Bronchial smooth muscle cell (primary cell): ENCODE results near the gene PFN4. TPM values are rescaled to one million over a fixed set of nuclear protein-coding genes. Genes with fewer than 3 reads are reported as not detected.

Experiments used
- total RNA-seq: library from RNA; depleted of rRNA; stranded (reverse); fragments of >200 nt; gene quantifications from 2 replicates; pipeline ENCODE4 v1.2.1, GENCODE V29; 2014

The PFN4 gene, protein sequence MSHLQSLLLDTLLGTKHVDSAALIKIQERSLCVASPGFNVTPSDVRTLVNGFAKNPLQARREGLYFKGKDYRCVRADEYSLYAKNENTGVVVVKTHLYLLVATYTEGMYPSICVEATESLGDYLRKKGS
- total RNA-seq = 0.43 and 0.63 TPM in 2 replicates

DNA sequence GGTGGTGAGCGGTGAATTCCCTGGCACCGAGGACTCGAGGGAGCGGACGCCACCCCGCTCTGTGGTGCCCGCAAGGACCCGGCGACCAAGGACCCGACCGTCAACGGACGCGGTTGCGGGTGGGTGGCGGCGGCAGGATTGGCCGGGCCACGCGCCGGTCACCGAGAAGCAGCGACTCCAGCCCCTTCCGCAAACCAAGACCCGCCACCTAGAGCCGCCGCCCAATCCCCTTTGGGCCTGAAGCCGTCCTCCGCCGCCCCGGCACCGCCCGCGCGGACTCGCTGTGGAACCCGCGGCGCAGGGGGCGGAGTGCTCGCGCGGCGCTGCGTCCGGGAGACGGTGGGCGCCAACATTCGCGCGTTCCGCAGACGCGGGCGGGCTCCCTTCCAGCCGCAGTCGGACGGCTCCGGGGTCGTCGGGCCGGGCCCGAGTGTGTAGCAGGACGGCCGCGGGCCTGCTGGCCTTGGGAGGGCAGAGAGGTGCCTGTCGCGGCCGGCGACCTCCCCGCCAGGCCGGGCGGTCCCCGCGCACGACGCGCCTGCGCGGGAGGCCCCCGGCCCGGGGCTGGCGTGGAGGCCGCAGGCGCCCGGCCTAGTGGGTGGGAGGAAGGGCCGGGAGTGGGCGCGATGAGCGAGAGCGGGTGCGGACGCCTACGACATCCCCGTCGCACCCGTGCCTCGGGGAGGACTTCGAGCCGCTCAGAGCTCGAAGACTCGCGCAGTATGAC lies at the start of gene PFN4, which contains the start of gene FAM228B:
PFN4 (minus strand) TSS at position 140 of the 727 bp plus-strand sequence. CDS start 799 bp downstream, outside the sequence.
FAM228B (plus strand) TSS at position 275 of the 727 bp plus-strand sequence. CDS start 893 bp downstream, outside the sequence.

DNA sequence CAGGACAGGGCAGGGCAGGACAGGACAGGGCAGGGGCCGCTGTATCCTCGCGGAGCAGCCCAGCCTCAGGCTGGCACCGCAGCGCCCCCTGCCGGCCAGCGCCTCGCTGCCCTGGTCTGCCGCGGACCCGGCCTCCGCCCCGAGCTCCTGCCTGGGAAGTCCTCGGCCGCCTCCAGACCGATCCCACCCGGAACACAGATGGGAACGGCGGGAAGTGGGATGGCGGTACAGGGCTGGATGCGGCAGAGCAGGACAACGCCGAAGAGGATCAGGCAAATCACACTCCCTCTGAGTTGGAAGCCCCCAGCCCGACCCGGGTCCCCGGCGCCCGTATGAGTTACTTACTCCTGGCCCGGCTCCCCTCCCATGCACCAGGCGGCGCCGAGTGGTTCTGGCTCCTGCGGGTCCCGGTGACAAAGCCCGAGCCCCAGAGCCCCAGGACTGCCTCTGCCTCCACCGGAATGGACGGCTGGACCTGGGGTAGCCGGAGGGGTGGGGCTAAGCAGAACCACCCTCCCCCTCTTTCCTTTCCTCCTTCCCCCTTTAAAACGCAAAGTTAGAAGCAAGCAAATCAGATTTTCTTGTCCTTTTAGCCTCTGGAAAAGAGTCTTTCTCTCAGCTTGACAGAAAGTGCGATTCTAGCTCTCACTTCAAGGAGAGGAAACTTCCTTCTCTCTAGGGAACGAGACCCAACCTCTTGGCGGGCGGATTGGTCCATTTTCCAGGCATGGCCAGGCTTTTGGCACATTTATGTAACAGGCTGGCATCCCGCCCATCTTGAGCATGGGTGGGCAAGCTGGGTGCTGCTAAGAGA lies 38.5 kb downstream of the PFN4 start, which contains the start of gene TP53I3:
TP53I3 (minus strand) TSS at position 449 of the 814 bp plus-strand sequence. CDS start 508 bp downstream, outside the sequence.

DNA sequence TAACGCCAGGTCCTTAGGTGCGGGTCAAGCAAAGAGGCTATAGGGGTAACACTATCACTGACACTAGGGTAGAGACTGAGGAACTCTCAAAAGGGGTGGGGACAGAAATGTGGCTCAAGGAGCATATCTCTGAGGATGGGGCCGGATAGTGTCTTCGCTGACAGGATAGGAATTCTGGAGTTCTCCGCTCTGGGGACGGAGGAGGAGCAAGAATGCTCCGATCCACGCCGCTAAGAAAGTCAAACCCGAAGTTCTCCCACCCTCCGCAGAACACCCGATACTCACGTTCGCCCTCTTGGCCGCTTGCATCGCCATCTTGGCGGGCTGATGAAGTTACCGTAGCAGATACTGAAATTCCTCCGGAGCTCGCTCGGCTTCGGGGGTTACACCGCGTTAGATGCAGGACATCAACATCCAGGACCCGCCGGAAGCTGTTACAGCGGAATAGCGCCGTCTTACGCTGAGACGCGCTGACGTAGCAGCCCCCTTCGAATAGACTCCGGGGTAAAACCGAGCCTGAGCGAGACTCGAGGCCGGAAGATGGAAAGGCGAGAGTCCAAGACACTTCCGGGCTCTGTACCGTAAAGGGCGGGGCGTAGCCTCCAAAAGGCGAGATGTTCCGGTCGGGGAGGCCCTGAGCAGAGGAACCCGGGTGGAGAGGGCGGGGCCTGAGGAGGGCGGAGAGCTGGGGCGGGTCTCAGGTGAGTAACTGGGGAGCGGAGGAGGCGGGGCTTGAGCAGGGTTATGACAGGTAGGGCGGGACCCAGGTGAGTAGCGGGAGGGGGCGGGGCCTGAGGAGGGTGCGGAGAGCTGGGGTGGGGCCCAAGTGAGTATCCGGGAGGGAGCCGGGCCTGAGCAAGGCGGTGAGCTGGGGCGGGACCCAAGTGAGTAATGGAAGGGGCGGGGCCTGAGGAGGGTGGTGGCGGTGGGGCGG lies 47.0 kb downstream of the PFN4 start, which contains the start of gene SF3B6:
SF3B6 (minus strand) TSS at position 412 of the 934 bp plus-strand sequence; CDS start at position 315, 97 bp downstream.

Other genes with a start within 250 kb of the PFN4 start
- 7.1 and 9.1 TPM in 2 replicates for gene ATAD2B, start 196.2 kb downstream of the PFN4 start, total RNA-seq
- 8.8 and 9.3 TPM in 2 replicates for gene UBXN2A, start 182.9 kb downstream of the PFN4 start, total RNA-seq
- gene MFSD2B, start 113.2 kb downstream of the PFN4 start, total RNA-seq = under 0.01 and 0.17 TPM in 2 replicates
- 6.9 and 7.3 TPM in 2 replicates for gene WDCP, start 75.9 kb downstream of the PFN4 start, total RNA-seq
- gene FKBP1B, start 73.6 kb downstream of the PFN4 start, total RNA-seq = 10.3 and 16.1 TPM in 2 replicates
- gene SF3B6, start 47.0 kb downstream of the PFN4 start, total RNA-seq = 129 and 151 TPM in 2 replicates
- gene TP53I3, start 38.5 kb downstream of the PFN4 start, total RNA-seq = 55.4 and 99.1 TPM in 2 replicates
- gene FAM228B, start 135 bp upstream of the PFN4 start, total RNA-seq = 6.1 and 10.6 TPM in 2 replicates
- gene FAM228A, start 51.7 kb upstream of the PFN4 start, total RNA-seq = 0.09 and 0.47 TPM in 2 replicates
- gene ITSN2, start 237.2 kb upstream of the PFN4 start, total RNA-seq = 27.2 and 28.7 TPM in 2 replicates